Astrocyte (in vitro differentiated cells and primary cell): ENCODE measurements around the gene C1QTNF12.

Experiments
- CTCF ChIP-seq: IDR thresholded peaks from 2 replicates; pipeline ENCODE4 v1.5.1; 2011; ENCODE audit warnings: low read depth, mild to moderate bottlenecking, inconsistent platforms, low read length, moderate library complexity; ENCODE audit not compliant: insufficient read depth
- EZH2 ChIP-seq: IDR thresholded peaks from 2 replicates; pipeline ENCODE4 v1.6.1; 2012; ENCODE audit warnings: mild to moderate bottlenecking, low read length, inconsistent platforms; ENCODE audit not compliant: insufficient read depth

GRCh38 chr1:1242461-1243265, 3.9 kb downstream of the C1QTNF12 start:
- TF ChIP-seq CTCF: no peak
- TF ChIP-seq EZH2: no peak
